Activated gamma-delta T cell (primary cell): Measurements from ENCODE around the gene ACVR1B.

Experiments used
- DNase-seq: peaks from one replicate; lab custom pipeline; 2025; lab: John Stamatoyannopoulos, UW

ACVR1B gene

GRCh38 chr12:51942501-51943000 lies 8.9 kb upstream of the ACVR1B start:
- DNase-seq: no peak

GRCh38 chr12:51943346-51943745 lies 8.2 kb upstream of the ACVR1B start:
- DNase-seq: no peak

DNA sequence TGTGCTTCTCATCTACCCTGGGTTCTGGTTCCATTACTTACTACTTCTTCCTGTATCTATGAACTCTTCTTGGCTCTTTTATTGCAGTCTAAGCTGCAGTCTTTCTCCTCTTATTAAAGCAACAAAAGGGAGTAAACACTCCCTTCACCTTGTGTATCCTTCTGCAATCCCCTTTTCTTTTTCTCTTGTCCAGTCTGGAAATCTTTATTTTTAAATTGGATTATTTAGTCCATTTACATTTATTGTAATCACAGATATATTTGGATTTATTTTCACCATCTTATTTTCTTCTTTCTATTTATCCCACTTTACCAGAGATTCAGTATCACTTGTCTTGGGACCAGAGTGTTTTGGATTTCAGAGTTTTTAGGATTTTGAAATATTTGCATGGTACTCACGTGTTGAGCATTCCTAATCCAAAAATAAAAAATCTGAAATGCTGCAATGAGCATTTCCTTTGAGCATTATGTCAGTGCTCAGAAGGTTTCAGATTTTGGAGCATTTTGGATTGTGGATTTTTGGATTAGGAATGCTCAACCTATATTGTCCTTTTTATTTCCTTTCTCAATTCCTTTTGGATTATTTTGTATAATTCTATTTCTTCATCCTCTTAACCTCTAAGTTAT lies 6.8 kb upstream of the ACVR1B start:
- no peak for DNase-seq

- no peak for DNase-seq
Observed at GRCh38 chr12:51947246-51947996, 4.1 kb upstream of the ACVR1B start.

- no peak for DNase-seq
Observed at GRCh38 chr12:51948066-51948465, 3.4 kb upstream of the ACVR1B start.

- DNase-seq: no peak
Observed at GRCh38 chr12:51949342-51950030, 2.0 kb upstream of the ACVR1B start.

GRCh38 chr12:51950682-51951198 lies 759 bp upstream of the ACVR1B start:
- DNase-seq: no peak

GRCh38 chr12:51951843-51952722 lies 584 bp downstream of the ACVR1B start:
- DNase-seq: no peak

GRCh38 chr12:51953089-51953488 lies 1.6 kb downstream of the ACVR1B start:
- DNase-seq: no peak

DNA sequence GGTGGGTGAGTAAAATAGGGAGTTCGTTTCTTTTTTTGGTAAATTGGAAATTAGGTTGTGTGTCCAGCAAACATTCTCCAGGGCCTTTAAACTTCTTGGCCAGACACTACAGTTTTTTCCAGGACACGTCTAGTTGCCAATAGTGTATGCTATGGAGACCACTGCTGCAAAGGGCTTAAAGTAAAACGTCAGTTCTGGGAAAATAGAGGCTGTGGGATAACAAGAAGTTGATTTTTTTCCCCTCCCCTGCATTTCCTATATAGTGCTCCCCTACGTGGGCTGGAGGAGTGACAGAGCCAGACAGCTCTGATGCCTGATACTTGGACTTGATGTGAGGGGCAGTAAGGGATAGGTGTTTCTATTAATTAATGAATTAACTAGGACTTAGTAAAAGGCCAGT lies 2.4 kb downstream of the ACVR1B start:
- DNase-seq: no peak

DNA sequence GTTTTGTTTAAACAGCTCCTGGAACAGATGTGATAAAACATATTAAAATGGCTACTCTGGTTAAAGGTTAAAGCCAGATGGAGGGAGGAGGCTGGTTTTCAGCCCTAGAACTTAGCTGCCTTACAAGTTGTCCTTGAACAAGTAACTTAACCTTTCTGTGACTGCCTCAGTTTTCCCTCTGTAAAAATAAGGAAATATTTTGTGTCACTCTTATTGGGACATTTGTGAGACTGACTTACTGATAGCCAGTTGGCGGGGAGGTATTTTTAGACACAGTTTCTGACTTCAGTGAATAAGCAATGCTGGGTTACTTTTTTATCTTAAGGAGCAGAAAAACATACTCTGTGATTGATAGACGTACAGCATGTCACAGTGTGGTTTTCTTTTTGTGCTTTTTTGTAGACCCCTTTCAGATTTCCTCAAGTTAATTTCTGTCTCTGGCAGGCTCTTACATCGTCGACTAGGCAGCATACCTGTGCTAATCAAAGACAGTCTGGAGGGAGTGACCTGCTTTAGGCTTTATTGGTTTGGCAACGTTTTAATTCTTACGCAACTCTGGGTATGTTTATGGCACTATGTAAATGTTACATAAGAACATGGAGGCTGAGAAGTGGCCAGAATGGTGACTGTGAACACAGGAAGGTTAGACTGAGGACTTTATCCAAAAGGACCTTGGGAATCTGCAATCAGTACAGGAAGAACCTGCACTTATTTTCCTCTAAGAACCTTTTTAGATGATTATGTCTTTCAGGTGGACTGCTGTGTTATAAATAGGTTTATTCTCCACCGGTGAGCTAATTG lies 3.3 kb downstream of the ACVR1B start:
- DNase-seq: no peak

- DNase-seq: no peak
Observed at GRCh38 chr12:51955702-51956101, 4.2 kb downstream of the ACVR1B start.

DNA sequence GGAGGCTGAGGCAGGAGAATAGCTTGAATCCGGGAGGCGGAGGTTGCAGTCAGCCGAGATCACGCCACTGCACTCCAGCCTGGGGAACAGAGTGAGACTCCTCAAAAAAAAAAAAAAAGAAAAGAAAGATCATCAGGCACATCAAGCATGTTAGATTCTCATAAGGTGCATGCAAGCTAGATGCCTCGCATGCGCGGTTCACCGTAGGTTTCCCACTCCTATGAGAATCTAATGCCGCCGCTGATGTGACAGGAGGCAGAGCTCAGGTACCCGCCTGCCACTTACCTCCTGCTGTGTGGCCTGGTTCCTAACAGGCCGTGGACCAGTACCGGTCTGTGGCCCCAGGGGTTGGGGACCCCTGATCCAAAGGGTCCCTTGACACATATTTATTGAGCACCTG lies 7.0 kb downstream of the ACVR1B start:
- DNase-seq: no peak

- DNase-seq: no peak
Observed at GRCh38 chr12:51959211-51959610, 7.7 kb downstream of the ACVR1B start.

DNA sequence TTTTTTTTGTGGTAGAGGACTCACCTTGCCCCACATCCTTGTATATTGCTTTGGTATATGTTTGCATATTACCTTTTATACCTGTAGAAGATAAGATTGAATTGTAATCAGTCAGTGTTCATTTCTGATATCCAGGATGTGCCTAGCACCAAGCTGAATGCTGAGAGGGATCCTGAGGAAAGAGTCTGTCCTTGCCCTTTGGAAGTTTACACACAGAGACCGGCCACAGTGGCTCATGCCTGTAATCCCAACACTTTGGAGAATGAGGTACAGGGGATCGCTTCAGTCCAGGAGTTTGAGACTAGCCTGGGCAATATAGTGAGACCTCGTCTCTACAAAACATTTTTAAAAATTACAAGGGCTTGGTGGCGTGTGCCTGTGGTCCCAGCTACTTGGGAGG lies 8.4 kb downstream of the ACVR1B start:
- no peak for DNase-seq

DNA sequence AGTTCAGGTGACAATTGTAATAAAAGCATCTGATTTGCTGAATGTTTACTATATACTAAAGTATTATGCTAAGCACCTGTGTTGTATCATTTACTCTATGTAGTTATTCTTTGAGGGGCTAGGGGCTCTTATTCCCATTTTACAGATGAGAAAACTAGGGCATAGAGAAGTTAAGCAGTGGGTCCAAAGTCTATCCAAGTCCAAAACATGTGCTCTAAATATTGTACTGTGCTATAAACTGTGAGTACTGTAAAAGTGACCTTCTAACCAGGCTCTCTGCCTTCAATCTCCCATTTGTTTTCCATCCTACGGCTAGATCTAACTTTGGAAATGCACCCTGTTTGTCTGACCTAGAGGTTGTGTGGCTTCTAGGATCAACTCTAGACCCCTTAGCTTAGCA lies 9.0 kb downstream of the ACVR1B start:
- no peak for DNase-seq

DNA sequence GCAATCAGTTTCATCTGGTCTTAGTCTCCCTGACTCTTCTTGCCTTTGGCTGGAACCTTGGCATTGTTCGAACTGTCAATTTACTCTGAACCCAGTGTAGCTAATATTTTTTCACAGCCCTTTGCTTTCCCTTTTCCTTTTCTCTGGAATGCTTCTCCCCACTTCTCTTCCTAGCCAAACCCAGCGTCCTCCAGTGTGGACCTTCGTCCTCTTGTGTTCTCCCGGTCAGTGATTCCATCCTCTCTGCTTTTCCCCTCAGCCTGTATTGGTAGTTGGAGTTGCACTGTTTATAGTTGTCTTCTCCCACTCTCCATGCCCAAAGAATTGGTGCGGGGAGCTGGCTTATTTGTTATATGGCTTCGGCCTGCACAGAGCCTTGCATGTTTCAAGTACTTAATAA lies 9.4 kb downstream of the ACVR1B start:
- no peak for DNase-seq

DNA sequence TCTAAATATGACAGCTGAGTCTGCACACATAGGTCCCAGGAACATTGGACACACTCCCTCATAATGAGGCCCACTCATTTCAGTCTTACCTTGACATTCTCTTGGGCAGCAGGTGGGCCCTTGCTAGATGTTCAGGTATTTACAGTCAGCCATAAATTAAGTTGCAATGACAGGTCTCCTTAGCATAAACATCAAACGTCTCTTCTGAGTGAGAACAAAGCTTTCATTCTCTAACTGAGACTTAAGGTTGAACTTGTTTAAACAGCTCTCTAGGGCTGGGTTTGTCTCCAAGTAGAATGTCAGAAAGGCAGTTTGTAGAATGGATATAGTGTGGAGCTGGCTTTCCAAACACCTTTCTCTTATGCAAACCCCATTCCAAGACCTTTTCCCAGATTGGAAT lies 10.3 kb downstream of the ACVR1B start:
- no peak for DNase-seq

DNA sequence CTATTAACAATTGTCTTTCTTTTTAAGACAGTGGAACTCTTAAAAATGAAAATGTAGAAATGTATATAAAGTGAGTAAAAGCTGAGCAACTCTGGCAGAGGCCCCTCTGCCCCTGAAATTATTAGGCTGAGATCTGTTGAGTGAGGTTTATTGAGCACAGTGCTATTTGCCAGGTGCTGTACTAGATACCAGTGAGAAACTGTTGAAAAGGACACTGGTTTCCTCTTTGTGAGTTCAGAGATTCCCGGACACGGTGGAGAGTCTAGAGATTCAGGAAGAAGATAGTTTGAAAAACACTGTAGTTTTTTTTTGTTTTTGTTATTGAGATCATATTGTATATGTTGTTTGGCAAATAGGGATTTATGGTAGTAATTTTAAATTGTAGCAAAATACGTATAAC lies 11.2 kb downstream of the ACVR1B start:
- no peak for DNase-seq

- no peak for DNase-seq
Observed at GRCh38 chr12:51963477-51963876, 12.0 kb downstream of the ACVR1B start.

DNA sequence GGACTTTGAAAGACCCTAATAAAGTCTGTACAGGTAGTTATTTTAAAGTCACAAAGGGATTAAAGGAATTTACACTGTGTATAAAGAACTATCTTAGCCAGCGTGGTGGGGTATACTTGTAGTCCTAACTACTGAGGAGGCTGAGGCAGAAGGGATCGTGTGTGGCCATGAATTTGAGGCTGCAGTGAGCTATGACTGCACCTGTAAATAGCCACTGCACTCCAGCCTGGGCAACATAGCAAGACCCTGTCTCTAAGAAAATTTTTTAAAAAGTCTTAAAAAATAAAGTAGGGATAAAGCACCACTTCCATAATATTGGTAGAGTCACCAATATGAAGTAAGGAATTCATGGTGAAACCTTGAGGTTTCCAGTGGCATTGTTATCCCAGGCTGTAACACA lies 18.1 kb downstream of the ACVR1B start:
- no peak for DNase-seq
